GM18867 (cell line): ENCODE measurements around the gene MAST4.
A peak's percentile ranks its signal among the peaks of the same experiment; 100 is the strongest.

Experiments
- ATAC-seq: cut with Tn5 transposase; IDR thresholded peaks from one replicate; pipeline ENCODE4 v1.9.1; 2021; ENCODE audit warnings: mild to moderate bottlenecking, moderate library complexity; ENCODE audit not compliant: unreplicated experiment

Gene MAST4

GRCh38 chr5:66896171-66896570 is 300.0 kb downstream of the MAST4 start:
- ATAC-seq: no peak

- ATAC-seq: no peak
These were observed 301.2 kb downstream of the MAST4 start for GRCh38 chr5:66897356-66897755.

GRCh38 chr5:66898241-66898995 is 302.2 kb downstream of the MAST4 start:
- ATAC-seq: no peak

GRCh38 chr5:66903218-66903617 is 307.0 kb downstream of the MAST4 start:
- no peak for ATAC-seq

- no peak for ATAC-seq
These were observed 307.5 kb downstream of the MAST4 start for GRCh38 chr5:66903709-66904108.

- no peak for ATAC-seq
These were observed 308.0 kb downstream of the MAST4 start for GRCh38 chr5:66904189-66904588.

GRCh38 chr5:66906021-66906420 is 309.8 kb downstream of the MAST4 start:
- ATAC-seq: no peak

GRCh38 chr5:66908230-66908629 is 312.0 kb downstream of the MAST4 start:
- ATAC-seq: no peak

GRCh38 chr5:66909364-66909763 is 313.2 kb downstream of the MAST4 start:
- no peak for ATAC-seq

- ATAC-seq: no peak
These were observed 316.6 kb downstream of the MAST4 start for GRCh38 chr5:66912787-66913186.

- no peak for ATAC-seq
These were observed 319.3 kb downstream of the MAST4 start for GRCh38 chr5:66915531-66915930.

- no peak for ATAC-seq
These were observed 326.7 kb downstream of the MAST4 start for GRCh38 chr5:66922881-66923280.

- no peak for ATAC-seq
These were observed 327.3 kb downstream of the MAST4 start for GRCh38 chr5:66923457-66923856.

GRCh38 chr5:66923922-66924321 is 327.7 kb downstream of the MAST4 start:
- no peak for ATAC-seq

- ATAC-seq: no peak
These were observed 330.9 kb downstream of the MAST4 start for GRCh38 chr5:66927140-66927539.

GRCh38 chr5:66929281-66929680 is 333.1 kb downstream of the MAST4 start:
- no peak for ATAC-seq

- ATAC-seq: no peak
These were observed 333.8 kb downstream of the MAST4 start for GRCh38 chr5:66929995-66930394.

- no peak for ATAC-seq
These were observed 335.5 kb downstream of the MAST4 start for GRCh38 chr5:66931651-66932050.

GRCh38 chr5:66932457-66932856 is 336.3 kb downstream of the MAST4 start:
- ATAC-seq: no peak

GRCh38 chr5:66933066-66933465 is 336.9 kb downstream of the MAST4 start:
- ATAC-seq: no peak

GRCh38 chr5:66939094-66939493 is 342.9 kb downstream of the MAST4 start:
- no peak for ATAC-seq

- peak; percentile 96 for ATAC-seq
These were observed 349.5 kb downstream of the MAST4 start for GRCh38 chr5:66945389-66946349.
